Endothelial cell of hepatic sinusoid (primary cell): ENCODE data around the gene PARL.

Experiments used
- in situ Hi-C: cut with HindIII; loops from 2 replicates; pipeline ENCODE4 v1.10.0; 2017; ENCODE audit warnings: low sequenced_read_pairs

Gene PARL

DNA sequence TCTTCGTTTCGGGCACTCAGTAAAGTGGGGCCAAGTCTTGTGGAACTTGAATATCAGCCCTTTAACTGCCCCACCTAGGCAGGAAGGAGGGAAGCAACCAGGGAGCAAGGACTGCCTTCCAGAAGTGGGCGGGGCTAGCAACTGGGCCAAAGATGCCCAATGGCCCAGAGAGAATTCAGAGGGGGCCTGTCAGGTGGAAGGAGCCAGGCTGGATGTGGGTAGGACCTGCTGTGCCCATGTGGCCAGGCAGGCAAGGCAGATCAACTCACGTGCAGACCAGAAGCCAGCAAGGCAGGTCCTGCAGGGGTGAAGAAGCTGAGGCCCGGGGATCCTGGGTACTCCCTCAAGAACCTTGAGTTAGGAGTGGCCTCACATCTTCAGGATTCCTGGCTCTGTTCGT is 64.8 kb downstream of the PARL start:
- in situ Hi-C loops = no loop called here

DNA sequence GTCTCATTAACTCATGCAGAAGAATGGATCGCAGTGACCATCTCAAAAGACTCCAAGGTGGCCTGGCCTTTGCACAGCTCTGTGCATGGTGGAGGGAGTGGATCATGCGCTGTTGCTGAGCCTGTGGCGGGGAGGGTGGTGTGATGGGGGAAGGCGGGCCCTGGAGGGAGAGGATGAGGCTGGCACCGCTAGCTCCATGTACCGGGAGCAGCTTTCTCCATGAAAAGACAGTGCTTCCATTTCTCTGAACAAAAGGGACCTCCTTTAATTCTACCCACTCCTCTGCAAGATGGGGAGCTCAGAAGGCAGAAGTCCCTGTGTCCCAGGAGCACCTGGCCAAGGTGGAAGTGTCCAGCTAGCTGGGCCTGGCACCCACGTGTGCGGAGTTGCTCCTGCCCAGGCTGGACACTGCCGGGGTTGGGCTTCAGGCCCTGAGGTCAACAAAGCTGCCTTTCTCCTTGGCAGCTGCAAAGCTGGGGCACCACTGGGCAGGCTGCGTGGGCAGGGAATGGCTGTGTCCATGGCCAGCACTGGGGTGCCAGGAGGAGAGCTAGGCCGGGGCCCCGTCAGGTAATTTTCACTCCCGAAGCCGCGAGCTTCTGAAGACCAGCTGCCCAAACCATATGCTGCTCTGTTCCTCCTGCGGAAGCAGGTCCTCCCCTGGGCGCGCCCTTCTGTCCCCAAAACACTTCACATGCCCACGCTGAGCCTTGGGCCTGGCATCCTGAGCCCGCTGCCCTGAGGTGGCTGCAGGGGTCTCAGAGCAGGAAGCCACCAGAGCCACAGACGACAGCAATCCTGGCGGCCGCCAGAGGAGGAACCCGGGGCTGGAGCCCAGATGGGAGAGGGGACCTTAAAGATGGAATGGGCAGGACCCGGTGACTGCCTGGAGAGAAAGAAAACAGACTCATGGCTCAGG is 65.7 kb downstream of the PARL start:
- in situ Hi-C loops = no loop called here

DNA sequence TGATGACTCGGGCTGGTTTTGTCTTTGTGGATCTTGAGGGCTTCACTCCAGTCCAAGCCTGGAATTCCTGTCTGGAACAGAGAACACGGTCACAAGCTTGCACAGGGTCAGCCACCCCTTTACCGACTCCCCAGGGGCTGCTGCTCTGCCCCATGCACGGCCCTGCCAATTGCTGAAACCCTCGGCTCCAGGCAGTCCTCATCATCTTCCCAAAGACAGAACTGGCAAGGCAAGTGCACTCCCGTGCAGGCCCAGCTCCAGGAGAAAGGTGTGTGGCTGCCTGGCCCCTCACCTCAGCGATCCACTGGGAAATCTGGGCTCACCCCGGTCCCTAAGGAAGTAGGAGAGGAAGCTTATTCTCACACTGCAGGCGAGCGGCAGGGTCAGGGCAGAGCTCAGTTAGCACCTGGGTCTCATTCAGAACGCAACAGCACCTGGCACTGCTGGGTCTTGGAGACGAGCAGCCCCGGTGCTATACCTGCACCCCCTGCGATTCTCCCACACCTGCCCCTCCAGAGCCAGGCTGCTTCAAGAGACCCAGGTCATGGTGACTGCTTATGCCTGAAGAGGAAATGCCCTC is 66.5 kb downstream of the PARL start:
- in situ Hi-C loops = no loop called here

DNA sequence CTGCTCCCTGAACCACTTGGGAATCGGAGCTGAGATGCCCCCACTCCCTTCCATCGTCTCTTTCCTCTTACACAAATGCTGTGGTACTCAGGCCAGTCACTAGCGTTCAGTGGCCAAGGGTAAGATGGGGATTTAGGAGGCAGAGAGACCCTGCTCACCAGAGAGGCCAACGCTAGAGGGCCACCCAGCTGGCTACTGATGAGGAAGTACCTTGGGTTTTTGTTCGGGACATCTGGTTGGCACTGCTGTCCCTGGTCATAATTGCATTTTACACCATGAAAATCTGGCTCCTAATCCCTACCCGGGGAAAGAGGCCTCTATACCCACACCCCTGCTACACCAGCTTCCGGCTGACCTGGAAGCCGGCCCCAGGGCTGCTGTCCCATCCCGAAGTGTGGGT is 67.0 kb downstream of the PARL start:
- in situ Hi-C loops = no loop called here

DNA sequence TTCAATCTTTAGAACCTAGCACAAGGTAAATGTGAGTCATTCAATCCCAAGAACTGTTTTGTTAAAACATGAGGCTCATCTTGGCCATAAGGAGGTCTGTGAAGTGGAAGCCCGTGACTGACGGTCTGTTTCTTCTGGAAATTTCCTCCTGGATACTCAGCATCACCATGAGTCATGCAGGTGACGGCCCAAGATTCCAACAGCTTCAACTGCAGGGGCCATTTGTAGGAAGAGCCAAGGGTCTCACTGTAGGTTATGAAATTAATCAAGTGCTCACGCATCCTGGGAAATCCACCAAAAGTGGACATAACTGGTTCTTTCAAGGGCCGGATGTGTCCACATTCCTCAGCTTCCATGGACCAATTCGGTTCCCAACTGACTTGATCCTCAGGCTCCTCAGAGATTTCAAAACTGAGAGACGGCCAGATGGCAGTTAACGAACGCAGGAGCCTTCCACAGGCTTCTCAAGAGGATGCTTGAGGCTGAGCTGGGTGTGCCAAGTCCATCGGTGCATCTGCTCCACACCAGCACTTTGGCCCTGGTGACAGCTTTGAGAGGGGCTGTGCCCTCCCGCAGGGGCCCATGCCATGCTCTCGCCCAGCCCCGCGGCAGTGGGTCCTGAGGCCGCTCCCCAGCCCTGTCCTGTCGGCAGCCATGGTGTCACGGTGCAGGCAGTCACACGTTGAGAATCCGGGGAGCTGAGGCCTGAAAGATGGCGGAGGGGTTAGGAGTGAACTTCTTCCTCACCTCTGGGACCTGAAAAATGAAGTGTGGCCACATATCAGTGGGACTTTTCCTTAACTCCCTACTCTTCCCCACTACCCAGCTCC is 67.8 kb downstream of the PARL start:
- in situ Hi-C loops = no loop called here

DNA sequence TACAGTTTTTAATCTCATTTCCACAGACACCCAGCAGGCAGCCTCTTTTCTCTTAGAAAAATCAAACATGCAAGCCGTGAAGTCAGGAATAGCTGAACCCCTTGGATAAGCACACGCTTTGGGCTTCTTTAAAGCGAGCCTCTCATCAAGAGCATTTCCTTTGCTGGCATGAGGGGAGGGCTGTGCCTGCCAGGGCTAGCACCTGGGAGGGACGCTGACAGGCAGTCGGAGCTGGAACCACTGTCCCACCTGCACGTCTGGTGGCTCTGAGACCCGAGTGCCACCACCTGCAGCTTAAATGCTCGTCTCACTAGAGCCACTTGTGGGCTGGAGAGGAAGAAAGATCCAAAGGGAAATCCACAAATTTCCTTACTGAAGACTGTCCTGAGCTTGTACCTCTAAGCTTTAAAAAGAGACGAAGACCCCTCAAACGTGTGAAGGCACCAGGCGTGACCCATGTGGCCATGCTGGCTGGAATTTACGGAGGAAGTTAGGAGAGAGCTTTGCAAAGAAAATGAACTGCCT is 68.7 kb downstream of the PARL start:
- in situ Hi-C loops = no loop called here

DNA sequence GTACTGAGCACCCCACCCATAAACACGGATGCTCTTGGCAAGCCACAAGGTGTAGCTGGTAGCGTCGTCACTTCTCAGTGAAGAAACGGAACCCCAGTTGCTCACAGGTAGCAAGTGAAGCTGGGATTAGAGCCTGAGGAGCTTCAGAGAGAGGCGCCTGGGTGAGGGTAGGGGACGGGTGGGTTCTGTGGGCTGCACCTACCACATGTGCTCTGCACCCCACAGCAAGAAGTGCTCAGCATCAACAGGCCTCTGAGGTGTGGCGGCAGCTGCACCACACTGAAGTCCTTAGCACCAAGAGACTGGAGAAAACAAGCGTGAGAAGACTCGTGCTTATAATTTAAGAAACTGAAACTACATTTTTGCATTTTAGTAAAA is 69.1 kb downstream of the PARL start:
- in situ Hi-C loops = no loop called here

DNA sequence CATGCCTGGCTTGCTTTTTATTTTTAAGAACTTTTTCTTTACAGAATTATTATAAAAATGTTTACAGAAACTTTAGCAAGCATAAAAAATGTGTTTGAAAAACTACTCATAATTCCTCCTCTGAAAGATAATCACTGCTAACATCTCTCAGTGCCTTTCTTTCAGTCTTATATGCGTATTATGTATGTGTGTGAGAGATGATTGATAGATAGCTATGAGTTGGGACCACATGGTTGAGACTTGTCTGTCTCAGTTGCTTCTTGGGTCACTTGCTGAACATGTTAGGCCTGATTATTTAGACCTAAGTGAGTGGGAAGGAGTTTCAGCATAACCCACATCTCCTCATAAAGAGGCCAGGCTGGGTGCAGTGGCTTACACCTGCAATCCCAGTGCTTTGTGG is 70.4 kb downstream of the PARL start:
- in situ Hi-C loops = no loop called here

DNA sequence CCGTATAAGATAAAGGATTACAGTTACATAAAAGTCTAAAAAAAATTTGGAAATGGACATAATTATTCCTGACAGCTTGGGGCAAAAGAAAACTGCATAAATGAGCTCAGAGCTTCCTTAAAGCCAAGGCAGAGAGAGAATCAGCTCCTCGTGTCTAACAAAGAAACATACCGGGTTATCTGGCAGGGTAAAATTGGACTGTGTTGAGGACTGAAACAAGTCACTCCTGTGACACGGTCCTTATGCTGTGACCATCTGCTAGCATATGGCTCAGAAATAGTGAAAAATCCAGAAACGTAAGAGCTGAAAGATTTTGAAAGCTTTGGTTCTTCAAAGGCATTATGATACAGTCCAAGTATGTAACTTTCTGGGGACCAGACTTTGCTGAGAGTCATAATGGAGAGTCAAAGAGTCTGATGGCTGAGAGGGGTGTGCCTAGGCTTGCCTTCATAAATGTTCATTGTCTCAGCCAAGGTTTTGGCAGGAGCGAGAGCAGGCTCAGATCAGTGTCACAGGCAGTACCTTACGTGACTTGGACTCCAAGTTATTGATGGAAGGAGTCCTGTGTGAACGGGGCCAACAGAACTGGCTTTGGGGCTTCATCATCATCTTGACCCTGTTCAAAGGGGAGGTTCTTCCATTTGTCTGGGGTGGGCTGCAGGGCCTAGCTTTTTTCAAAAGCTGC is 71.8 kb downstream of the PARL start:
- in situ Hi-C loops = no loop called here

DNA sequence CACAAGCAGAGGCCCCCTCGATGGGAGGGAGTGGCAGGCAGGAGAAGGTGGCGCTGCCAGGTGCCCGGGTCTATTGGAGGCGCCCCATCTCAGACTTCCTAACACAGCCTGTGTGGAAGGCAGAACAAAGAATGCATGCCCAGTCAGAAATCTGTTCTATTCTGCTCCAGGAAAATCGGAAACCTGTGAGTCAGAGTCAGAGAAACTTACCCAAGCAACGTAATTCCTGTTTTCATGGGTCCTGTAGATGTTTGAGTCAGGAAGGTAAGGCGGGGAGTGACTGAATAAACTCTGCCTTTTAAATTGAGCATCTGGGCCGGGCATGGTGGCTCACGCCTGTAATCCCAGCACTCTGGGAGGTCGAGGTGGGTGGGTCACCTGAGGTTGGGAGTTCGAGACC is 73.0 kb downstream of the PARL start:
- in situ Hi-C loops = no loop called here

DNA sequence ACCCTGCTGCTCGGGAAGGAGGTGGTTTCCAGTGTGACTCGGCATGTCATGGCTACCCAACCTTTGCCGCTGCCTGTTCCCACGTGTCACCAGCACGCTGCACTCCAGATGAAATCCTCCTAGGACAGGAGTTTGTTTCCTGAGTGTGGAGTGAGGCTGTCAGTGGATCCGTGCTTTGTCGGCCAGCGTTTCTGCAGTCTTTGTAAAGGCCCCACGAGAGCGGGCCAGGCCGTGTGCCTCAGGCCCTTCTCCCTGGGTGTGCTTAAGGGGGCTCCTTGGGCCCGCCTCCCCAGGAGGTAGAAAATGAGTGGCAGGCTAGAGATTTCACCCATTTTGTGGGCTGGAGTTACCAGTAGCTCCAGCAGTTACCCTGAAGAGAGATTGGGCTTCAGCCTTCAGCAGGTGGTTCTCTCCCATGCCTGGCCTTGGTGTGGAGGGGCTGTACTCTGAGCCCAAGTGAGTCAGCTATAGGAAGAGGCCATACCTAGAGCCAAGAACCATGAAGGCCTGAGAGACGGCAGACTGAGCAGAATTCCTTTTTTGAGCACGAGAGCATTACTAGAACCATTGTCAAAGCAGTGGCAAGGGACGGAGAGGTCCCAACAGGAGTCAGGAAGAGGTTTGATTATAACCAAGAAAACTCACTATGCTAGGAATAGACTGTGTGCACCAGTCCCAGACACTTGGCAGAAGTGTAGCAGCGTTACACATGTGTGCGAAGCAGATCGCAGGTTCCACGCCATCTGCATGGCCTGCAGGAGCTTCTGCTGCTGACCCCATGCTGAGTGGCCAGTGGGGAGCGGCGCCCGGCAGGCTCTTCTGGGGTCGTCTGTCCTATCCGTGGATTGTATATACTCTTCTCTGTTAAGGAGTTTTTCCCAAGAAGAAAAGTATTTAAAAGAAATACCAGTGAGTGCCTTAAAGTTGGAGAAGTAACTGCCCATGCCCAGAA is 73.8 kb downstream of the PARL start:
- in situ Hi-C loops = no loop called here

DNA sequence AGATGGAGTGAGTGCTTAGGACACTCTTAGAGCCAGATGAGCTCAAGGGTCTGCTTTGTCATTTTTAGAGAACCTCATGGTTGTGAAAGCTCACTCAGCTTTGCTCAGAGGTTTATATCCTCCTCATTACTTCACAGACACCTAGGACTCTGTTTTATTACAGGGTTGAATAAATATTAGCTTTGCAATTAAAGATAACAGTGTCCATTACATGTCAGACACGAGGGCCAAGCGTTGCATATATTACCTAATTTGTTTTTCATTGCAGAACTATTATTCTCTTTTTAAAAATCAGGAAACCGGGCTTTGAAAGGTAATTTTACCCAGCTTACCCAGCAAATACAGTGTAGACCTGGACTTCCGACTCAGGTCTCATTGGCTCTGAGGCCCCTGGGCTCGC is 75.4 kb downstream of the PARL start:
- in situ Hi-C loops = no loop called here

DNA sequence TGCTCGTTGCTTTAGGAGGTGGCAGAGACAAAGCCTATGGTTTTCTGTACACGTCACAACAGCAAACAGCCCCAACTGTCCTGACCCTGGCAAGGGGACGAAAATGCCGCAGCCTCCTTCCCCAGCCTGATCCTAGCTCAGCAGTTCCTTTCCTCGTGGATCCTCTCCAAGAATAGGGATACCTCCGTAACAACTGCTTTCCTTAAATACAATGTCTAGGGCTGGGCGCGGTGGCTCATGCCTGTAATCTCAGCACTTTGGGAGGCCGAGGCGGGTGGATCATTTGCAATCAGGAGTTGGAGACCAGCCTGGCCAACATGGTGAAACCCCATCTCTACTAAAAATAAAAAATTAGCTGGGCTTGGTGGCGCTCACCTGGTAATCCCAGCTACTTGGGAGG is 76.3 kb downstream of the PARL start:
- in situ Hi-C loops = no loop called here

DNA sequence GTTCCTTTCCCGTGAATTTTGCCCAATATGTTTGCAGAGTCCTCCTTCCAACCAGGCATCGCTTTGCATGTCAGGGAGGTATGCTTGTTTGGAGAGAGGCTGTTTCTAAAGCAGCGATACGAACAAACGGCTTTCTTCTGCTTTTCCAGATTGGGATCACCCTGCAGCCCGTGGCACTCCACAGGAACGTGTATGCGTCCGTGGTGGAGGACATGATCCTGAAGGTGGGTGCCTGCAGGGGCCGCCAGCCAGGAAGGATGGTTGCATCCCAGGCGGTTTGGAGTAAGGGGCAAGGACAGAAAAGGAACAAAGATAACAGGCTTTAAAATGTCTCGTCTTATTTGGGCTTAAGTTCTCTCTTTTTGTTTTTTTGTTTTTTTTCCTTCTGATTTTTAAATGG is 76.8 kb downstream of the PARL start:
- in situ Hi-C loops = no loop called here

DNA sequence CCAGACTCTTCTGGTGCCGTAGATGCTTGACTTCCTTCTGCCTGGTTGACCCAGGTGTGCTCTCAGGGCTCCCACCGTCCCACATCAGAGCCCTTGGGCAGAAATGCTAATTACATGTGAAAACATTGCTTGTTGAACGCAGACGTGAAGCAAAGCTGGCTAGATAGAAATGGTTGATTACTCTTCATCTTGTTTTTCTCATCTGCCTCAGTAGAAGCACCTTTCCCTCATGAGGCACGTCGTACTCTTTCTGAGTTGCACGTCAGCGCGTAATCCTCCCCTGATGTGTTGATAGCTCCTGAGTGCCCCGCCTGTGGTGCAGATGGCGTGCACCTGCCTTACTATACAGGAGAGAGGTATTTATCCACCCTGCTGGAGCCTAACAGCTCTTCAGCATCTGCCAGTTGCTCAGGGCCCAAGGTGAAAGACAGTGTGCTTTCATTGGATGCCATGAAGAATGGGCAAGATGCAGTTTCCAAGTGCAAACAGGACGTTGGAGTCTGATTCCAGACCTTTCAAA is 77.4 kb downstream of the PARL start:
- in situ Hi-C loops = no loop called here

DNA sequence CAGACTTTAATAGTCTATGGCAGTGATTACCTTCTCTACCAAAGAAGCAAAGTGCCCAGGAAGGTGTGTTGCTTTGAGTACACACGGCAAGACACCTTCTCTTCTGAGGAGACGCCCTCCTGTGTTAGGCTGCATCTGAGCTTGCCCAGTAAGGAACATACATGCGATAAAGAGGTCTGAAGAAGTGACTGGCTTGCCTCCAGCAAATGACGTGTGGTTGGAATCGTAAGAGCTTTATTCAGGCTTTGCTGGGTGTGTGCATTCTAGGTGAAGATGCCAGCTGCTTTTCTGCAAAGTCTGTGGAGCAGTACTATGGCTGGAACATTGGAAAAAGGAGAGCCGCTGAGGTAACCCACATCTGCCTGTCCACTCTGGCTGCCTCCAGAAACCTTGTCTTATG is 81.7 kb downstream of the PARL start:
- in situ Hi-C loops = no loop called here

DNA sequence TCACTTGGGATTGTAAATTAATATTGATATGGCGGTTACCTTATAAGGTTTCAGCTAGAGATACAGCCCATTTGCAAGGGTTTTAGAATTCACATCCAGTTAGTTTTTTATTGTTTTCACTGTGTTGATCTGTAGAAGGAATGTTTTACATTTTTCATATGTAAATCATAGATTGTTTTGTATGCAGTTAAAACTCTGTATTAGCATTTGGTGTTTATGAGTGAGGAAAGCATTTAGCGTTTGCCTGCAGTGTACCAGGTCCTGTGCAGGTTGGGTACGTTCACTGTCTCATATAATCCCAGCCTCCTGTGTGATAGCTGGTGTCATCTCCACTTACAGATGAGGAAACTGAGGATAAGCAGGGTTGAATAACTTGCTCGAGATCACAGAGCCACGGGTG is 83.1 kb downstream of the PARL start:
- in situ Hi-C loops = no loop called here

DNA sequence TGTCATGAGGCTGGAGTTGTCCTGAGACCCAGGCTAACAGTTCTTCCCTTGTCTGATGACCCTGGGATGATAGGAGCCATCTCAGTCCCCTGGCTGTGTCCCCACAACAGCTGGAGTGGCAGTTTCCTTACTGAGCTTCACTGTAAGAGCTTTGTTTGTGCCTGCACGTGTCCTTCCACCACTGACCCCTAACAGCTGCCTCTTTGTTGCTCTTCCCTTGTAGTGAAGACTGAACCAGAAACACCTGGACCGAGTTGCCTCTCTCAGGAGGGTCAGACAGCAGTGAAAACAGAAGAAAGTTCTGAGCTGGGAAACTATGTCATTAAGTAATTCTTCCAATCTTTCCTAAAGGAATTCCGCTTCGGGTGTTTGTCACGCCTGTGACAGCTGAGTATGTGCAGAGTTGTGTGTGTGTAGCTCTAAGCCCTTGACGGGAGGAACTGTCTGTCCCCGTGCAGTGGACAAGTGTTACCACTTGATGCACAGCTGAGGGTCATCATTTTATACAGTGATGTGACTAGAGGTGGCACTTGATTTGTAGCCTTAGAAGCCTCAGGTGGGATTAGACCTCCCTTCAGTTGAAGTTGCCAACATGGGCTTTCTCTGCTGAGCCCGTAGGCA is 84.3 kb downstream of the PARL start:
- in situ Hi-C loops = no loop called here

DNA sequence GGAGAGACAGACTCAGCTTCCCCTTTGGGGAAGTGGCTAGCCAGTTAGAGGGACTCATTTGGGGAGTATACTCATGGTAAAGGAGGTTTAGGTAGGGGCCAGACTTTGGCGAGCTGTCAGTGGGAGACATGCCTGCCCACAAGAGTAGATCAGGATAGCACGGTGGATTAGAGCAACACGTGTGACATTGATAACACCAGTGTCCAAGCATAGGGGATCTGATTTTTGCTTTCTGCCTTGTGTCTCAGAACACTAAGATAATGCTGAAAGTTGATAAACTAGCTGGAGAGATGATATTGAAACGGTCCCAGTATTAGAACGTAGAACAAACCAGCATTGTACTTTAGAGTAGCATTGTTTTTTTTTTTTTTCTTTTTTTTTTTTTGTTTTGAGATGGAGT is 85.2 kb downstream of the PARL start:
- in situ Hi-C loops = no loop called here
